ENCODE results near the gene ATP5IF1. TPM values are rescaled to one million over a fixed set of nuclear protein-coding genes. Genes with fewer than 3 reads are reported as not detected.
A peak's percentile ranks its signal among the peaks of the same experiment; 100 is the strongest.

Gene ATP5IF1
- total and polyA plus RNA-seq, 10 of the 15 experiments (the other 5 are each of a cell fraction or from before 2014, with no cell fraction given), result 253 to 1,210 (median 418) TPM

DNA sequence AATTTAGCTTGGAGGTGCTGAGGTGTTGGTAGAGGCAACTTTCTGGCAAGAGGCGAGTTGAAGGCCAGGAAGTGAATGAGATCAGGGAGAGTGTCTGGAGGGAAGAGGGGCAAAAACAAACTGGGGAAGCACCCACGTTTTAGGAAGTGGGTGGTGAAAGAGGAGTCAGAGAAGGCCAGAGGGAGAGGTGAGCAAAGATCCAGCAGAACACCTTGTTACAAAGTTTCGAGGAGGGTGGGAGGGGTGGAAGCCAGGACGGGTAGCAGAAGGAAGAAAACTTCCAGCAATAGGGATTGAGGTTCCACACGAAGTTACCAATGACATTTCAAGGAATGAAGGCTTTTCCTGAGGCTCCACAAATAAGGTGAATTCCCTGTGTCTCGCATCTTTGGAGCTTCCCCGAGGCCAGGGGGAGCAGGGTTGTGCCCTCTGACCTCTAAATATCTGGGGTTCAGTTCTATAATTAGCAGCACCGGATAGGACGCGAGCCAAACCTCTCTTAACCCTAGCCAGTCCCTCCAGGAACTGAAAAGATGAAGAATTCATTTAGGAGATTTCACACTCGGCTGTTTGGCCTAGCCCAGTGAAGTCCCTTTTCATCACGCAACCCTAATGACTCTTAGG lies 22.8 kb downstream of the ATP5IF1 start:
- BruUV-seq (replicated peaks), result no TSS peak
- in situ Hi-C loops (cut with MboI), result no loop called here
- WGBS (ENCODE audit: insufficient coverage, insufficient replicate concordance, low lambda C conversion rate, missing lambda C conversion rate), result 15% methylated on average over 12 of the region's 12 CpGs
- peak overlapping the region; percentile 56 for H3K4me2 ChIP-seq (ENCODE audit: control insufficient read depth, insufficient read depth)
- ChIA-PET CTCF (interaction anchor here (0.7 to 3.2 kb wide), 4 partner anchors 10 to 101 kb away, joined by 4 to 33 read pairs (median 4); no protein-coding TSS in a partner anchor), SMC1A (ENCODE audit: uncharacterized antibody, unreplicated experiment) (interaction anchor here (0.7 to 2.1 kb wide), 4 partner anchors 10 to 1718 kb away, joined by 3 to 24 read pairs (median 4); no protein-coding TSS in a partner anchor), RAD21 (ENCODE audit: unreplicated experiment) (interaction anchor here (4.4 kb wide), 1 partner anchor 10 kb away, joined by 28 read pairs; no protein-coding TSS in a partner anchor), POLR2A (interaction anchor here (0.7 to 6.5 kb wide), 4 partner anchors 10 to 22 kb away, joined by 3 to 51 read pairs (median 5); partner anchors contain the start of gene ATP5IF1)
- no peaks in the 10 kb centered on the region for H3K36me3 ChIP-seq (ENCODE audit: control insufficient read depth in 2 of 2, insufficient read depth in 2 of 2, low read length in 1 of 2)
- peaks cover 5% of the 10 kb centered on the region for H3K4me1 ChIP-seq (ENCODE audit: control insufficient read depth, insufficient read depth, low read length)
- H3K9ac ChIP-seq (ENCODE audit: control insufficient read depth, insufficient read depth, low read length), result 0 out of 2 replicates have a peak overlapping the region, but pooled peaks have one; percentile 1
- FAIRE-seq, result no peak
- peak overlapping the region; percentile 97; the same call in 1 of the 2 replicates for H3K4me3 ChIP-seq
- ATAC-seq, result no peak
- no peak for DNase-seq (ENCODE audit: low read depth, low spot score)
- intact Hi-C loops (cut with micrococcal nuclease; ENCODE audit: unreplicated experiment), result no loop called here
- H3K27me3 ChIP-seq (replicated peaks in 1 of 2; ENCODE audit: control insufficient read depth in 2 of 2, insufficient read depth in 2 of 2, low read length in 1 of 2), result no peaks in the 10 kb centered on the region
- 0 out of 2 replicates have a peak, but pooled peaks cover 4% of the 10 kb centered on the region for H4K20me1 ChIP-seq (ENCODE audit: control insufficient read depth, insufficient read depth)
- no peak overlapping the region for H3K27ac ChIP-seq (ENCODE audit: control insufficient read depth, insufficient read depth)
- H2AFZ ChIP-seq (ENCODE audit: control insufficient read depth, low read depth, low read length), result peak overlapping the region; percentile 90
- no peaks in the 10 kb centered on the region for H3K9me3 ChIP-seq (replicated peaks; ENCODE audit: control insufficient read depth, insufficient read depth, low read length)
- no peak for TF ChIP-seq MTA2 (IDR thresholded peaks at IDR 0.05; ENCODE audit: low read depth)
- TF ChIP-seq RFX5 (IDR thresholded peaks at IDR 0.05; ENCODE audit: low read depth, low read length), result no peak
- TF ChIP-seq SPI1 (IDR thresholded peaks at IDR 0.05; ENCODE audit: borderline replicate concordance, insufficient read depth, low read depth, low read length), result peak; percentile 32; the same call in 1 of the 2 replicates
- no peak for TF ChIP-seq SIN3A (IDR thresholded peaks at IDR 0.05; ENCODE audit: low read depth, low read length)
- TF ChIP-seq, protein P1, sequence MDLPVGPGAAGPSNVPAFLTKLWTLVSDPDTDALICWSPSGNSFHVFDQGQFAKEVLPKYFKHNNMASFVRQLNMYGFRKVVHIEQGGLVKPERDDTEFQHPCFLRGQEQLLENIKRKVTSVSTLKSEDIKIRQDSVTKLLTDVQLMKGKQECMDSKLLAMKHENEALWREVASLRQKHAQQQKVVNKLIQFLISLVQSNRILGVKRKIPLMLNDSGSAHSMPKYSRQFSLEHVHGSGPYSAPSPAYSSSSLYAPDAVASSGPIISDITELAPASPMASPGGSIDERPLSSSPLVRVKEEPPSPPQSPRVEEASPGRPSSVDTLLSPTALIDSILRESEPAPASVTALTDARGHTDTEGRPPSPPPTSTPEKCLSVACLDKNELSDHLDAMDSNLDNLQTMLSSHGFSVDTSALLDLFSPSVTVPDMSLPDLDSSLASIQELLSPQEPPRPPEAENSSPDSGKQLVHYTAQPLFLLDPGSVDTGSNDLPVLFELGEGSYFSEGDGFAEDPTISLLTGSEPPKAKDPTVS (IDR thresholded peaks at IDR 0.05; ENCODE audit: low read depth, low read length), result no peak
- no peak for TF ChIP-seq POLR2AphosphoS5 (IDR thresholded peaks at IDR 0.05; ENCODE audit: low read length)
- no peak for TF ChIP-seq SIX5 (IDR thresholded peaks at IDR 0.05; ENCODE audit: low read depth, low read length, severe bottlenecking)
- TF ChIP-seq IKZF2 (IDR thresholded peaks at IDR 0.05), result peak in 1 of 2 experiments; percentile 22; a peak in 1 of 4 replicates
- no peak for TF ChIP-seq SRF (IDR thresholded peaks at IDR 0.05; ENCODE audit: low read depth in 2 of 2, low read length in 2 of 2)
- peaks cover 31% of the 10 kb centered on the region for H3K79me2 ChIP-seq (ENCODE audit: control insufficient read depth, insufficient read depth, low read length)
